ENCODE data around the gene DUSP9.
"Not testable (repeated sequence)": the region's sequence is repeated elsewhere in the genome, so short reads cannot be mapped to it uniquely, and the experiment has no call there.

Gene DUSP9

DNA sequence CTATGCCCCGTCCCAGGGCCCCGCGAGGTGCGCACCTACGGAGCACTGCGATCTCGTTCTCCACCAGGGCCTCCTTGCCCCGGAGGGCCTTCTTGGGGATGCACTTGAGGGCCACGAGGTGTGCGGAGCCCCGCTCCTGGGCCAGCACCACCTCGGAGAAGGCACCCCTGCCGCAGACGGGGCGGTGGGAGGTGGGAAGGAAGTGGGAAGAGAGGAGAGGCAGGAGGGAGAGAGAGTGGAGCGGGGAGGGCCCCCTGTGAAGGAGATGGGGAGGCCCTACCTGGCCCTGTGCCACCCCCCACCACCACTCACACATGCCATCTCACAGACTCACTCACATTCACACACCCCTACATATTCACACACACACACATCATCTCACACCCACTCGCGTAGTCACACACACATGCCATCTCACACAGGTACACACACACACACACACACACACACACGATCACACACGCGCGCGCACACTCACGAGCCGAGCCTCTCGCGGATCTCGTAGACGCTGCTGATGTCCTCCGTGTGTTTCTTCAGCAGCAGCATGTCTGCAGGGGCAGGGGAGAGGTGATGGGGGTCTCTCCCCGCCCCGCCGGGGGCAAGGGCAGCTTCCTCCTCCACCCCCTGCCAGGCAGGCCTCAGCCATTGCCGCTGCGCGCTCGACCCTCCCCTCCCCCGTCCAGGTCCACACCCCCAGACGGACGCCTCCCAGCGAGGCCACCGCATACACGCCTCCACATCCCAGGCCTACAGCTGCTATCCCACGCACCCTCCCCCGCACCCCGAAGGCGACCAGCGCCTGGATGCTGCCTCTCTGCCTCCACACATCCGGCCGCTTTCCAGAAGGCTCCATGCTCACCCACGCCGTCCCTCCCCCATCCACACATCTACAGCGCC lies 25.8 kb downstream of the DUSP9 start:
- H3K4me3 ChIP-seq (ENCODE audit: low read depth, low read length): no peak overlapping the region
- H3K9me3 ChIP-seq: no peaks in the 10 kb centered on the region
- DNase-seq: no peak
- no peaks in the 10 kb centered on the region for H3K27me3 ChIP-seq
- TF ChIP-seq, protein P1, sequence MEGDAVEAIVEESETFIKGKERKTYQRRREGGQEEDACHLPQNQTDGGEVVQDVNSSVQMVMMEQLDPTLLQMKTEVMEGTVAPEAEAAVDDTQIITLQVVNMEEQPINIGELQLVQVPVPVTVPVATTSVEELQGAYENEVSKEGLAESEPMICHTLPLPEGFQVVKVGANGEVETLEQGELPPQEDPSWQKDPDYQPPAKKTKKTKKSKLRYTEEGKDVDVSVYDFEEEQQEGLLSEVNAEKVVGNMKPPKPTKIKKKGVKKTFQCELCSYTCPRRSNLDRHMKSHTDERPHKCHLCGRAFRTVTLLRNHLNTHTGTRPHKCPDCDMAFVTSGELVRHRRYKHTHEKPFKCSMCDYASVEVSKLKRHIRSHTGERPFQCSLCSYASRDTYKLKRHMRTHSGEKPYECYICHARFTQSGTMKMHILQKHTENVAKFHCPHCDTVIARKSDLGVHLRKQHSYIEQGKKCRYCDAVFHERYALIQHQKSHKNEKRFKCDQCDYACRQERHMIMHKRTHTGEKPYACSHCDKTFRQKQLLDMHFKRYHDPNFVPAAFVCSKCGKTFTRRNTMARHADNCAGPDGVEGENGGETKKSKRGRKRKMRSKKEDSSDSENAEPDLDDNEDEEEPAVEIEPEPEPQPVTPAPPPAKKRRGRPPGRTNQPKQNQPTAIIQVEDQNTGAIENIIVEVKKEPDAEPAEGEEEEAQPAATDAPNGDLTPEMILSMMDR (IDR thresholded peaks at IDR 0.05; ENCODE audit: low read depth, low read length): no peak
- no peaks in the 10 kb centered on the region for H3K4me1 ChIP-seq
- H3K36me3 ChIP-seq: no peaks in the 10 kb centered on the region

DNA sequence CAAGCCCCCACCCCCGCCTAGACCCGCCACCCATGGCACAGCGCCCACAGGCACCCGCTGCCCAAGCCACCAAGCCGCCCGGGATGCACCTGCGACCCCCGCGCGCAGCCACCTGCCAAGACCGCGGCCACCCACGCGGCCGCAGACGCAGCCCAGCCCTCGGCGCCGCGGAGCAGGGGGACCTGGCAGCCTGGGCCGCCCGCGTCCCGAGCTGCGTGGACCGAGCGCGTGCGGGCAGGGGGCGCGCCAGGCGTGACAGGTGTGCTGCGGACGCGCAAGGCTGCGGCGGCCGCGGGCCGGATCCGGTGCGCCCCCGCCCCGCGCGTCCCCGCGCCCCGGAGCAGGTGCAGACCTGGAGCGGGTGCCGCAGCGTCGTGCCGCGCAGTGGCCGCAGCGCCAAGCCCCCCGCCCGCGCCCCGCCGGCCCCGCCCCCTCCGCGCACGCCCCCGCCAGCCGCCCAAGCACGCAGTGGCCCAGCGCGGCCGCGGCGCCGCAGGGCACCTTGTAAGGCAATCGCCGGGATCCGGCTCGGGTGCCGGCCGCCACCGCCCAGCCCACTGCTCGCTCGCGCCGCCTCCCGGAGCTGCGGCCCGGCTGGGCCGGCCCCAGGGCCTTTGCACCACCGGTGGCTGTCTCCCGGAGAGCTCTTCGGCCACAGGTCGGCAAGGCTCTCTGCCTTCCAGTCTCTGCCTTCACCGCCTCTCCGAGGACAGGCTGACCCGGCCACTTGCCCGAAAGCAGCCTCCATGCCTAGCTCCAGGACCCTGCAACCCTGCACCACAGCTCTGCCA lies 26.6 kb downstream of the DUSP9 start, which contains the start of gene PNCK:
Gene PNCK (minus strand): TSS at position 386 of the 791 bp plus-strand sequence. CDS start 737 bp downstream, outside the sequence.
- H3K36me3 ChIP-seq: no peaks in the 10 kb centered on the region
- DNase-seq: no peak
- H3K9me3 ChIP-seq: no peaks in the 10 kb centered on the region
- H3K4me3 ChIP-seq (ENCODE audit: low read depth, low read length): no peak within 1 kb of the TSS
- H3K27me3 ChIP-seq: no peaks in the 10 kb centered on the region
- no peaks in the 10 kb centered on the region for H3K4me1 ChIP-seq
- TF ChIP-seq, protein P1 (IDR thresholded peaks at IDR 0.05; ENCODE audit: low read depth, low read length): no peak

DNA sequence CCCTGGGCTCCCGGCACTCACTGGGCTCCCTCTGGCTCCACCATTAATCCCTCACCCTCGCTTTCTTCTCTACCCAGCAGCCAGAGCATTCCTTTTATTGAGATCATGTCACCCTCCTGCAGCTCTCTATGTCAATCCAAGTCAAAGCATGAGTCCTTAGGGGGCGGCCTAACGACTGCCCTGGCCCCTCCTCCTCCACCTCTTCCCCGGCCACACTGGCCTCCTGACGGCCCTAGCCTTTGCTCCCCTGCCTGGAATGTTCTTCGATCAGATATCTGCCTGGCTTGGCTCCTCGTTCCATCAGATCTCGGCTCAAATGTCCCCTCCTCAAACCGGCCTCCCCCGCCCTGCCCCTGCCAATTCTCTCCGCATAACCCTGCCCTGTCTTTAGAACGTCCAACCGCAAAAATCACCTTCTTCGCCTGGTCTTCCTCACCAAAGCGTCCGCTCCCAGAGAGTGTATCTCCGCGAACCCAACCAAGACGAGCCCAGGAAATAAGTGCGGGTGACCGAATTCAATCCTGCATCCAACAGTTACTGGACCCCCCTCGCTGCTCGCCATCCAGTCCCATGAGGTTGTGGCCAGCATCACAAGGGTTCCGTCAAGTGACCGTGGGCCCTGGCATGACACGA lies 27.3 kb downstream of the DUSP9 start:
- Histone ChIP-seq H3K4me3 (ENCODE audit: low read depth, low read length) (no peak overlapping the region), H3K36me3 (no peaks in the 10 kb centered on the region), H3K9me3 (no peaks in the 10 kb centered on the region), H3K27me3 (no peaks in the 10 kb centered on the region), H3K4me1 (no peaks in the 10 kb centered on the region)
- TF ChIP-seq, protein P1 (IDR thresholded peaks at IDR 0.05; ENCODE audit: low read depth, low read length): no peak
- DNase-seq: no peak

DNA sequence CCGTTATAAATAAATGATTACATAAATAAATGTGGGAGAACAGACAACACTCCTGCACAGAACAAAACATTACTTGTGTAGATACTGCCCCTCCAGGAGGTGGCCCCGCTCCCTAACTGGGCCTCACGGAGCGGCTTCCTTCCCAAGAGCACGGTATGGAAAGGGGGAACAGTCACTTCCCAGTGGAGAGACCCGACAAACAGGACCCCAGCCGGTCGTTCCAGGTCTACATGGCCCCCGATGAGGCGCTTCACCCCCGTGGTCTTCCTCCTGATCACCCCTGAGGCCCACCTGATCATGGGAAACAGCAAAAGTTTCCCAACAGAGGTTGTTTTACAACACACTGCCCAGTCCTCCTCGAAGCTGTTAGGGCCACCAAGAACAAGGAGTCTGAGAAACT lies 34.2 kb downstream of the DUSP9 start:
- TF ChIP-seq, protein P1 (IDR thresholded peaks at IDR 0.05; ENCODE audit: low read depth, low read length): no peak
- no peaks in the 10 kb centered on the region for H3K27me3 ChIP-seq
- H3K36me3 ChIP-seq: no peaks in the 10 kb centered on the region
- DNase-seq: no peak
- no peaks in the 10 kb centered on the region for H3K9me3 ChIP-seq
- no peaks in the 10 kb centered on the region for H3K4me1 ChIP-seq
- no peak overlapping the region for H3K4me3 ChIP-seq (ENCODE audit: low read depth, low read length)

DNA sequence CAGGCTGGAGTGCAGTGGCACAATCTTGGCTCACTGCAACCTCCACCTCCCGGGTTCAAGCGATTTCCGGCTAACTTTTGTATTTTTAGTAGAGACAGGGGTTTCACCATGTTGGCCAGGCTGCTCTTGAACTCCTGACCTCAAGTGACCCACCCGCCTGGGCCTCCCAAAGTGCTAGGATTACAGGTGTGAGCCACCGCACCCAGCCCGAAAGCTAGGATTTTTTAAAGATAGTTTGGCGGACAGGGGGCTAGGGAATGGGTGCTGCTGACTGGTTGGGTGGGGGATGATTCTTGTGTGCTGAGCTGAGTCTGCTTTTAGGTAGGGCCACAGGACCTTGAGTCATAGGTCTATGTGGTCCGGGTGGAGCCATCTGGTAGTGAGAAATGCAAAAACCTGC lies 36.5 kb downstream of the DUSP9 start:
- H3K9me3 ChIP-seq; H3K27me3 ChIP-seq; H3K4me3 ChIP-seq (ENCODE audit: low read depth, low read length); H3K36me3 ChIP-seq; H3K4me1 ChIP-seq; DNase-seq: not testable (repeated sequence)

DNA sequence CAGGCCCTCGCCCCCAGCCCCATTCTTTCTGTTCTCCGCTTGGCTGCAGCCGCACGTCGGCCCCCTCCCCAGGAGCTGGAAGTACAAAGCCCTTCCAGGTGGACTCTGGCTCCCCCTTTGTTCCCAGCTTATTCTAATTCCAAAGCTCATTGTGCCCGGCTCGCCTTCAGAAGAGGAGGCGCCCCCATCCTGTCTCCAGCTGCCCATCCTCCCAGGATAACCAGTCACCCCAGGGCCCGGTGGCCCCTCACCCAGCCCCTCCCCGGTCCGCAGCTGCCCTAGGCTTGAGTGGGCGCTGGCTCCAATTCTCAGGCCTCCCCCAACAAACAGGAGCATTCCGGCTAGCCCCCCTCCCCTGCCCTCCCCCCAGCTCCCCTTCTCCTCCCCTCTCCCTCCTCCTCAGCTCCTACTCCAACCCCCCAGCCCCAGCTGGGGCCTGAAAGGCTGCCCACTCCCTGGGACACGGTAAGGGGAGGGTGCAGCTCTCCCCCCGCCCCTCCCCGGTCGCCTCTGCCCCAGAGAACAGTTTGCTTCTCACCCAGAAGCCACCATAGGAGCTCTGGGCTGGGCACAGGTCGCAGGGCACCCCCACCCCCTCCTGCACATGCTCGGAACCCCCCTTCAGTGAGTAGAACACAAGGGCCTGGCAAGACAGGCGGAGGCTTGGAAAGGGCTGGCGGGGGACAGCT lies 37.6 kb downstream of the DUSP9 start:
- no peaks in the 10 kb centered on the region for H3K36me3 ChIP-seq
- H3K4me3 ChIP-seq (ENCODE audit: low read depth, low read length): no peak overlapping the region
- TF ChIP-seq, protein P1 (IDR thresholded peaks at IDR 0.05; ENCODE audit: low read depth, low read length): no peak
- no peaks in the 10 kb centered on the region for H3K27me3 ChIP-seq
- H3K9me3 ChIP-seq: no peaks in the 10 kb centered on the region
- DNase-seq: no peak
- no peaks in the 10 kb centered on the region for H3K4me1 ChIP-seq

All from BE2C (cell line).